ENCODE data around the gene ATXN10.

DNA sequence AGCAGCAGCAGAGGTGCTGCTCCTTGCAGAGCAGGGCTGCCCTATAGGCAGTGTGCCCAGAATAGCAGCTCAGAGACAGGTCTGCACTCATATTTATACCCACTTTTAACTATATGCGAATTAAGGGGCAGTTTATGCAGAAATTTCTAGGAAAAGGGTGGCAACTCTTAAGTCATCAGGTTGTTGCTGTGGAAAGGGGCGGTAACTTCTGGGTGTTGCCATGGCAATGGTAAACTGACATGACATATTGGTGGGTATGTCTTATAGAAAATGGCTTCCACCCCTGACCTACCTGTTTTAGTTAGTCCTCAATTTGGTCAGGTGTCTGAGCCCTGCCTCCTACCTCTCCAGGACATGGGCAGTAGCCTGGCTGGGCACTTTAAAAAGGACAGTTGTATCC, 122.3 kb downstream of the ATXN10 start:
- TF ChIP-seq, protein P1, sequence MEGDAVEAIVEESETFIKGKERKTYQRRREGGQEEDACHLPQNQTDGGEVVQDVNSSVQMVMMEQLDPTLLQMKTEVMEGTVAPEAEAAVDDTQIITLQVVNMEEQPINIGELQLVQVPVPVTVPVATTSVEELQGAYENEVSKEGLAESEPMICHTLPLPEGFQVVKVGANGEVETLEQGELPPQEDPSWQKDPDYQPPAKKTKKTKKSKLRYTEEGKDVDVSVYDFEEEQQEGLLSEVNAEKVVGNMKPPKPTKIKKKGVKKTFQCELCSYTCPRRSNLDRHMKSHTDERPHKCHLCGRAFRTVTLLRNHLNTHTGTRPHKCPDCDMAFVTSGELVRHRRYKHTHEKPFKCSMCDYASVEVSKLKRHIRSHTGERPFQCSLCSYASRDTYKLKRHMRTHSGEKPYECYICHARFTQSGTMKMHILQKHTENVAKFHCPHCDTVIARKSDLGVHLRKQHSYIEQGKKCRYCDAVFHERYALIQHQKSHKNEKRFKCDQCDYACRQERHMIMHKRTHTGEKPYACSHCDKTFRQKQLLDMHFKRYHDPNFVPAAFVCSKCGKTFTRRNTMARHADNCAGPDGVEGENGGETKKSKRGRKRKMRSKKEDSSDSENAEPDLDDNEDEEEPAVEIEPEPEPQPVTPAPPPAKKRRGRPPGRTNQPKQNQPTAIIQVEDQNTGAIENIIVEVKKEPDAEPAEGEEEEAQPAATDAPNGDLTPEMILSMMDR (IDR thresholded peaks at IDR 0.05; ENCODE audit: low read depth, low read length), result no peak
- TF ChIP-seq, protein P2, sequence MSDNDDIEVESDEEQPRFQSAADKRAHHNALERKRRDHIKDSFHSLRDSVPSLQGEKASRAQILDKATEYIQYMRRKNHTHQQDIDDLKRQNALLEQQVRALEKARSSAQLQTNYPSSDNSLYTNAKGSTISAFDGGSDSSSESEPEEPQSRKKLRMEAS (IDR thresholded peaks at IDR 0.05; ENCODE audit: low read depth, low read length), result no peak
- no peak for TF ChIP-seq POLR2A (IDR thresholded peaks at IDR 0.05; ENCODE audit: extremely low read depth, insufficient read length)

All from NB4 (cell line).